ENCODE measurements around the gene TFCP2L1. TPM values are rescaled to one million over a fixed set of nuclear protein-coding genes. Genes with fewer than 3 reads are reported as not detected.

Gene TFCP2L1
- polyA plus RNA-seq, 4 donors: 53.4 to 65.9 (median 55.8) TPM

- DNase-seq (ENCODE audit: low read depth in 4 of 4, low spot score in 2 of 4): no peak
These were observed 83.2 kb downstream of the TFCP2L1 start for GRCh38 chr2:121201796-121202195.

- no peak for DNase-seq (ENCODE audit: low read depth in 4 of 4, low spot score in 2 of 4)
These were observed 84.3 kb downstream of the TFCP2L1 start for GRCh38 chr2:121200419-121201315.

- DNase-seq (ENCODE audit: low read depth in 4 of 4, low spot score in 2 of 4): no peak
These were observed 85.0 kb downstream of the TFCP2L1 start for GRCh38 chr2:121200011-121200347.

- DNase-seq (ENCODE audit: low read depth in 4 of 4, low spot score in 2 of 4): no peak
These were observed 85.6 kb downstream of the TFCP2L1 start for GRCh38 chr2:121199281-121200010.

- DNase-seq (ENCODE audit: low read depth in 4 of 4, low spot score in 2 of 4): no peak
These were observed 87.5 kb downstream of the TFCP2L1 start for GRCh38 chr2:121197369-121198091.

- DNase-seq (ENCODE audit: low read depth in 4 of 4, low spot score in 2 of 4): no peak
These were observed 88.2 kb downstream of the TFCP2L1 start for GRCh38 chr2:121196849-121197155.

- no peak for DNase-seq (ENCODE audit: low read depth in 4 of 4, low spot score in 2 of 4)
These were observed 88.7 kb downstream of the TFCP2L1 start for GRCh38 chr2:121196132-121196848.

- no peak for DNase-seq (ENCODE audit: low read depth in 4 of 4, low spot score in 2 of 4)
These were observed 90.0 kb downstream of the TFCP2L1 start for GRCh38 chr2:121195036-121195435.

- DNase-seq (ENCODE audit: low read depth in 4 of 4, low spot score in 2 of 4): no peak
These were observed 90.4 kb downstream of the TFCP2L1 start for GRCh38 chr2:121194626-121195025.

- DNase-seq (ENCODE audit: low read depth in 4 of 4, low spot score in 2 of 4): no peak
These were observed 91.8 kb downstream of the TFCP2L1 start for GRCh38 chr2:121193185-121193584.

GRCh38 chr2:121192576-121192975 lies 92.4 kb downstream of the TFCP2L1 start:
- DNase-seq (ENCODE audit: low read depth in 4 of 4, low spot score in 2 of 4): no peak

- no peak for DNase-seq (ENCODE audit: low read depth in 4 of 4, low spot score in 2 of 4)
These were observed 93.5 kb downstream of the TFCP2L1 start for GRCh38 chr2:121191191-121192170.

GRCh38 chr2:121189661-121190381 lies 95.2 kb downstream of the TFCP2L1 start:
- DNase-seq (ENCODE audit: low read depth in 4 of 4, low spot score in 2 of 4): no peak

GRCh38 chr2:121189011-121189410 lies 96.0 kb downstream of the TFCP2L1 start:
- DNase-seq (ENCODE audit: low read depth in 4 of 4, low spot score in 2 of 4): no peak

- no peak for DNase-seq (ENCODE audit: low read depth in 4 of 4, low spot score in 2 of 4)
These were observed 97.0 kb downstream of the TFCP2L1 start for GRCh38 chr2:121187982-121188411.

- DNase-seq (ENCODE audit: low read depth in 4 of 4, low spot score in 2 of 4): no peak
These were observed 97.5 kb downstream of the TFCP2L1 start for GRCh38 chr2:121187351-121187981.

- no peak for DNase-seq (ENCODE audit: low read depth in 4 of 4, low spot score in 2 of 4)
These were observed 98.7 kb downstream of the TFCP2L1 start for GRCh38 chr2:121186261-121186660.

GRCh38 chr2:121185571-121186074 lies 99.4 kb downstream of the TFCP2L1 start:
- no peak for DNase-seq (ENCODE audit: low read depth in 4 of 4, low spot score in 2 of 4)

All from left renal cortex interstitium (tissue), 4 donors.